Brain microvascular endothelial cell (primary cell): Measurements from ENCODE around the gene SPAG7.
A peak's percentile ranks its signal among the peaks of the same experiment; 100 is the strongest.

Experiments
- DNase-seq: peaks from one replicate; pipeline ENCODE4 v3.0.0-alpha.2; 2020
- H3K27ac ChIP-seq: fragments of 250-450 bp; sonication (Bioruptor Pico); 2 replicates; pipeline ENCODE4 v1.5.1; 2020; ENCODE audit warnings: mild to moderate bottlenecking, moderate library complexity
- H3K27me3 ChIP-seq: fragments of 250-450 bp; sonication (Bioruptor Pico); replicated peaks from 2 replicates; pipeline ENCODE4 v1.5.1; 2020; ENCODE audit warnings: mild to moderate bottlenecking
- H3K36me3 ChIP-seq: fragments of 250-450 bp; sonication (Bioruptor Pico); replicated peaks from 2 replicates; pipeline ENCODE4 v1.5.1; 2020; ENCODE audit warnings: mild to moderate bottlenecking
- H3K4me3 ChIP-seq: 2 replicates; pipeline ENCODE4 v1.5.1; 2011; ENCODE audit warnings: low read depth, mild to moderate bottlenecking, control low read depth, low read length, moderate library complexity
- CTCF ChIP-seq: IDR thresholded peaks from 2 replicates; pipeline ENCODE4 v1.5.1; 2011; ENCODE audit warnings: low read depth, mild to moderate bottlenecking, moderate library complexity, low read length, control low read depth, inconsistent platforms; ENCODE audit errors: missing control alignments
- in situ Hi-C: cut with HindIII; loops from 2 replicates; pipeline ENCODE4 v1.10.0; 2017; ENCODE audit warnings: low sequenced_read_pairs, low pct_ligation_motif_present

The SPAG7 gene

DNA sequence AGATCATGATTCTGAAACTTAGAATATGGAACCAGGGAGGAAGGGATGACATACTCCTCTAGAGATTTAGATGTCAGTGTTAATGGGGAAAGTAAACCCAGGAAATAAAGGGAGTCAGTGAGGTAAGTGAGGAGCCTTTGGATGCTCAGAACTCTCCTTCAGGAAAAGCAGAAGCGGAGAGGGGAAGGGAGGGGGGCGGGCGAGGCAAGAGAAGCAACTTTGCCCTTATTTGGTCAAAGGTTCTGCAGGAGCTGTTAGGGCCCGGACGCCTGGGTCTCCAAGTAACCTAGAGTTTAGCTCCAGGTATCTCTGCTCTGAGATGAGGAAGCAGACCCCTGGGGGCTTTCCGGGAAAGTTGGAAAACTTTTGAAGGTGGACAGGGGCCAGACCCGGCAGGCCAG, 20.6 kb downstream of the SPAG7 start:
- TF ChIP-seq CTCF: no peak
- Histone ChIP-seq H3K27ac (peak overlapping the region; percentile 44), H3K36me3 (peaks cover 57% of the 10 kb centered on the region), H3K27me3 (no peaks in the 10 kb centered on the region), H3K4me3 (peak overlapping the region; percentile 99)
- in situ Hi-C loops: no loop called here
- no peak for DNase-seq

GRCh38 chr17:4946312-4946976, 21.2 kb downstream of the SPAG7 start:
- peak overlapping the region; percentile 99 for H3K4me3 ChIP-seq
- peak overlapping the region; percentile 44 for H3K27ac ChIP-seq
- no peaks in the 10 kb centered on the region for H3K27me3 ChIP-seq
- DNase-seq: no peak
- peaks cover 57% of the 10 kb centered on the region for H3K36me3 ChIP-seq
- no peak for TF ChIP-seq CTCF
- in situ Hi-C loops: no loop called here

GRCh38 chr17:4945944-4946280, 21.7 kb downstream of the SPAG7 start:
- no peaks in the 10 kb centered on the region for H3K27me3 ChIP-seq
- H3K27ac ChIP-seq: peak overlapping the region; percentile 87
- DNase-seq: no peak
- TF ChIP-seq CTCF: no peak
- H3K36me3 ChIP-seq: peaks cover 57% of the 10 kb centered on the region
- in situ Hi-C loops: no loop called here
- peak overlapping the region; percentile 99 for H3K4me3 ChIP-seq

DNA sequence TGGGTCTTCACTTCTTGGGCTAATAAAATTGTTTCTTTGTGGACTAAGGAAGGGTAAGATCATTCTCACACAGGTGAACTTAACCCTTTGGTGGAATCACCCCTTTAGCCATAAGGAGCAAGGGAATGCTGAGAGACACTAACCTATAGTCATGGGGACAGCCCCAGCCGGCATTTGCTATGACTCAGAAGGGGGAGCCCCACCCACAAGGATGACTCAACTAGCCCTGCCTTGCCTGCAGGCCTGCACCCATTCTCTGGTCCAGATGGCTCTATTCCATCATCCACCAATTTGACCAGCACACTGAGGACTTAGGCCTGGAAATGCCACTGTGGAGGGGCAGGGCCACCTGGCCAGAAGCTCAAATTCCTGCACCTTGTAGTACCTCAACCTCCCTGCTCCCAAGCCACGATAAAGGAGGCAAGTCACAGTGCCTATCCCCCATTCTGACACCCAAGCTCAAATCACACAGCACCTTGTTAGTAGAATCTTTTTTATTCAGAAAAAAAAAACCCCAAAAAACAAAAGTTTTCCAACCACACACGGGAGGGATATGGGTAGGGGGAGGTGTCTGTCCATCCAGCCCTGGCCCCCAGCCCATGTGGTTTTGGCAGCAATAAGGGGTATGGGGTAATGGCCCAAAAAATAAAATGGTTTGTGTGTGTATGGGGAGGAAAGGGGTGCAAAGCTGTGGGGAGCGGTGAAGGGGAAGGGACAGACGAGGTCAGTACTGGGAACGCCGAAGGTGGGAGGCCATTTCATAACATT, 22.3 kb downstream of the SPAG7 start:
- in situ Hi-C loops: no loop called here
- peak; percentile 90 for DNase-seq
- Histone ChIP-seq H3K4me3 (peak overlapping the region; percentile 99), H3K27me3 (no peaks in the 10 kb centered on the region), H3K27ac (peak overlapping the region; percentile 87), H3K36me3 (peaks cover 57% of the 10 kb centered on the region)
- TF ChIP-seq CTCF: no peak

DNA sequence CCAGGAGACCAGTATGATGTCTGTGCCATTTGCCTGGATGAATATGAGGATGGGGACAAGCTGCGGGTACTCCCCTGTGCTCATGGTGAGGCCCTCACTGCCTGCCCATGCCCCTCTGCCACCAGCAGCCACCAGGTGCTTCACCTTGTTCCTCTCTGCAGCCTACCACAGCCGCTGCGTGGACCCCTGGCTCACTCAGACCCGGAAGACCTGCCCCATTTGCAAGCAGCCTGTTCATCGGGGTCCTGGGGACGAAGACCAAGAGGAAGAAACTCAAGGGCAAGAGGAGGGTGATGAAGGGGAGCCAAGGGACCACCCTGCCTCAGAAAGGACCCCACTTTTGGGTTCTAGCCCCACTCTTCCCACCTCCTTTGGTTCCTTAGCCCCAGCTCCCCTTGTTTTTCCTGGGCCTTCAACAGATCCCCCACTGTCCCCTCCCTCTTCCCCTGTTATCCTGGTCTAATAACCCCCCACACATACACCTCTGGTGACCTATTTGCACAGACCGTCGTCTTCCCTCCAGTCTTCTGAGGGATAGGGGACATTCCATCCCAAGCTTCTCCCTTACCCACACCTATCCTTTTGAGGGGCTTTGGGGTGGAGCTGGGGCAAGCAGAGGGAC, 23.0 kb downstream of the SPAG7 start:
- Histone ChIP-seq H3K36me3 (peaks cover 57% of the 10 kb centered on the region), H3K27ac (peak overlapping the region; percentile 87), H3K27me3 (no peaks in the 10 kb centered on the region), H3K4me3 (peak overlapping the region; percentile 17)
- DNase-seq: no peak
- TF ChIP-seq CTCF: no peak
- in situ Hi-C loops: no loop called here
